PC-3 (cell line): ENCODE results near the gene PABPN1L.

ENCODE experiments used
- EZH2 ChIP-seq: fragments of 300-600 bp; sonication (generic); IDR thresholded peaks from one replicate; pipeline ENCODE4 v1.6.1; 2017; ENCODE audit warnings: antibody characterized with exemption, mild to moderate bottlenecking, low read length; ENCODE audit not compliant: unreplicated experiment
- TF ChIP-seq, protein P1 (sequence below): fragments of 300-600 bp; sonication (generic); conservative IDR thresholded peaks from 2 replicates; pipeline ENCODE4 v1.5.1; 2017; ENCODE audit warnings: antibody characterized with exemption, low read depth, mild to moderate bottlenecking, low read length

DNA sequence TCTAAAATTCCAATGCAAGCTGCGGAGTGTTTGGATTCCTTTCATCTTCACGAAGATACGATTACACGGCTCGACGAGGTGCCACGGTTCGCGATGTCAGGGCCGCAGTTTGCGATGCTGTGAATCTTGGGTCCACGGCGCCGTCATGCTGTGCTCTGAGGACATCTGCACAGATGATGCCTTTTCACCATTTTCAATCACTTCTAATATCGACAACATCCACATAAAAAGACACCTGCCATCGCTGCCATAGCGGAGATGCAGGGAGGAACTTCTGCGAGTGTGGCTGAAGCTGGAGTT is 47.9 kb downstream of the PABPN1L start:
- TF ChIP-seq, protein P1, sequence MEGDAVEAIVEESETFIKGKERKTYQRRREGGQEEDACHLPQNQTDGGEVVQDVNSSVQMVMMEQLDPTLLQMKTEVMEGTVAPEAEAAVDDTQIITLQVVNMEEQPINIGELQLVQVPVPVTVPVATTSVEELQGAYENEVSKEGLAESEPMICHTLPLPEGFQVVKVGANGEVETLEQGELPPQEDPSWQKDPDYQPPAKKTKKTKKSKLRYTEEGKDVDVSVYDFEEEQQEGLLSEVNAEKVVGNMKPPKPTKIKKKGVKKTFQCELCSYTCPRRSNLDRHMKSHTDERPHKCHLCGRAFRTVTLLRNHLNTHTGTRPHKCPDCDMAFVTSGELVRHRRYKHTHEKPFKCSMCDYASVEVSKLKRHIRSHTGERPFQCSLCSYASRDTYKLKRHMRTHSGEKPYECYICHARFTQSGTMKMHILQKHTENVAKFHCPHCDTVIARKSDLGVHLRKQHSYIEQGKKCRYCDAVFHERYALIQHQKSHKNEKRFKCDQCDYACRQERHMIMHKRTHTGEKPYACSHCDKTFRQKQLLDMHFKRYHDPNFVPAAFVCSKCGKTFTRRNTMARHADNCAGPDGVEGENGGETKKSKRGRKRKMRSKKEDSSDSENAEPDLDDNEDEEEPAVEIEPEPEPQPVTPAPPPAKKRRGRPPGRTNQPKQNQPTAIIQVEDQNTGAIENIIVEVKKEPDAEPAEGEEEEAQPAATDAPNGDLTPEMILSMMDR: no peak
- TF ChIP-seq EZH2: no peak
